Suprapubic skin (tissue), 4 donors: ENCODE results near the gene TAF11L2. TPM values are rescaled to one million over a fixed set of nuclear protein-coding genes. Genes with fewer than 3 reads are reported as not detected.
"Not testable (repeated sequence)": the region's sequence is repeated elsewhere in the genome, so short reads cannot be mapped to it uniquely, and the experiment has no call there.

Source experiments
- DNase-seq, 2 donors: peaks; one replicate each; pipeline ENCODE4 v3.0.0-alpha.2; 2019; ENCODE audit warnings: low spot score in 2 of 2
- H3K27ac ChIP-seq: fragments of 200-600 bp; sonication (generic); one replicate; pipeline ENCODE4 v1.5.1; 2019
- H3K27me3 ChIP-seq: fragments of 200-600 bp; sonication (generic); one replicate; pipeline ENCODE4 v1.5.1; 2019
- H3K36me3 ChIP-seq: fragments of 200-600 bp; sonication (generic); one replicate; pipeline ENCODE4 v1.5.1; 2019
- H3K4me1 ChIP-seq: fragments of 200-600 bp; sonication (generic); one replicate; pipeline ENCODE4 v1.5.1; 2019
- H3K4me3 ChIP-seq: fragments of 200-600 bp; sonication (generic); one replicate; pipeline ENCODE4 v1.5.1; 2019; ENCODE audit warnings: mild to moderate bottlenecking
- H3K9me3 ChIP-seq: fragments of 200-600 bp; sonication (generic); one replicate; pipeline ENCODE4 v1.5.1; 2019
- EP300 ChIP-seq: sonication (generic); formaldehyde crosslinking; IDR thresholded peaks from one replicate; pipeline ENCODE4 v1.6.1; 2017; ENCODE audit warnings: antibody characterized with exemption
- POLR2A ChIP-seq, 2 donors: fragments of 450-650 bp; IDR thresholded peaks; one replicate each; pipeline ENCODE4 v1.6.1; 2017; ENCODE audit warnings: antibody characterized with exemption in 2 of 2, mild to moderate bottlenecking in 2 of 2, moderate library complexity in 2 of 2
- POLR2AphosphoS5 ChIP-seq, 3 donors: sonication (generic); formaldehyde crosslinking; IDR thresholded peaks; one replicate each; pipeline ENCODE4 v1.6.1; 2017; ENCODE audit warnings: antibody characterized with exemption in 3 of 3
- WGBS: methylation state at CpG from one replicate; pipeline ENCODE4 v1.1.5; 2018; 5-methylcytosine and 5-hydroxymethylcytosine counted together
- total RNA-seq, 4 donors: library from RNA; depleted of rRNA; stranded (reverse); fragments of >200 nt; gene quantifications; one replicate each; pipeline ENCODE4 v1.1.0, GENCODE V29; 2016
- TF ChIP-seq, protein P1 (sequence below), 2 donors: fragments of 200-600 bp in 1 of 2; fragments of 450-650 bp in 1 of 2; sonication (generic) in 1 of 2; IDR thresholded peaks; one replicate each; pipeline ENCODE4 v1.5.1; 2016 to 2019; ENCODE audit warnings: antibody characterized with exemption in 2 of 2, mild to moderate bottlenecking in 1 of 2, moderate library complexity in 1 of 2

TAF11L2 gene
- total RNA-seq, 4 donors from 2014 or later: not detected

DNA sequence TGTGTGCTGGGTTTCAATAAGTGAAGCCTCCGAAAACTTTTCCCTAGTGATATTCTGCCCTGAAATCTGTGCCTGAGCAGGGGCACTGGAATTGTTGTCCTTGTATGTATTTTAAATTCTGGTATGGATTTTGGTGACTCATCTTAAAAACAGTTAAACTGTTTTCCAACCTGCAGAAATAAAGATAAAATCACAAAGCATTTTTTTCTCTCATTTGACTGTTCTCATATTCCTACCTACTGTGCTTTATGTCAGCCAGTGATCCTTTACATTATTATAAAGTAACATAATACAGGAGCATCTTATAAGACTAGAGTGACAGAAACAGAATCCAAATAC is 10.9 kb upstream of the TAF11L2 start:
- TF ChIP-seq POLR2A (IDR thresholded peaks at IDR 0.05) (no peak), POLR2AphosphoS5 (IDR thresholded peaks at IDR 0.05) (no peak), EP300 (no peak)
- TF ChIP-seq, protein P1, sequence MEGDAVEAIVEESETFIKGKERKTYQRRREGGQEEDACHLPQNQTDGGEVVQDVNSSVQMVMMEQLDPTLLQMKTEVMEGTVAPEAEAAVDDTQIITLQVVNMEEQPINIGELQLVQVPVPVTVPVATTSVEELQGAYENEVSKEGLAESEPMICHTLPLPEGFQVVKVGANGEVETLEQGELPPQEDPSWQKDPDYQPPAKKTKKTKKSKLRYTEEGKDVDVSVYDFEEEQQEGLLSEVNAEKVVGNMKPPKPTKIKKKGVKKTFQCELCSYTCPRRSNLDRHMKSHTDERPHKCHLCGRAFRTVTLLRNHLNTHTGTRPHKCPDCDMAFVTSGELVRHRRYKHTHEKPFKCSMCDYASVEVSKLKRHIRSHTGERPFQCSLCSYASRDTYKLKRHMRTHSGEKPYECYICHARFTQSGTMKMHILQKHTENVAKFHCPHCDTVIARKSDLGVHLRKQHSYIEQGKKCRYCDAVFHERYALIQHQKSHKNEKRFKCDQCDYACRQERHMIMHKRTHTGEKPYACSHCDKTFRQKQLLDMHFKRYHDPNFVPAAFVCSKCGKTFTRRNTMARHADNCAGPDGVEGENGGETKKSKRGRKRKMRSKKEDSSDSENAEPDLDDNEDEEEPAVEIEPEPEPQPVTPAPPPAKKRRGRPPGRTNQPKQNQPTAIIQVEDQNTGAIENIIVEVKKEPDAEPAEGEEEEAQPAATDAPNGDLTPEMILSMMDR (IDR thresholded peaks at IDR 0.05): no peak
- Histone ChIP-seq H3K27ac (no peak overlapping the region), H3K4me1 (no peaks in the 10 kb centered on the region), H3K36me3 (no peaks in the 10 kb centered on the region), H3K27me3 (no peaks in the 10 kb centered on the region), H3K9me3 (no peaks in the 10 kb centered on the region), H3K4me3 (no peak overlapping the region)
- no peak for DNase-seq
- WGBS: 95% methylated on average over 1 of the region's 1 CpG

DNA sequence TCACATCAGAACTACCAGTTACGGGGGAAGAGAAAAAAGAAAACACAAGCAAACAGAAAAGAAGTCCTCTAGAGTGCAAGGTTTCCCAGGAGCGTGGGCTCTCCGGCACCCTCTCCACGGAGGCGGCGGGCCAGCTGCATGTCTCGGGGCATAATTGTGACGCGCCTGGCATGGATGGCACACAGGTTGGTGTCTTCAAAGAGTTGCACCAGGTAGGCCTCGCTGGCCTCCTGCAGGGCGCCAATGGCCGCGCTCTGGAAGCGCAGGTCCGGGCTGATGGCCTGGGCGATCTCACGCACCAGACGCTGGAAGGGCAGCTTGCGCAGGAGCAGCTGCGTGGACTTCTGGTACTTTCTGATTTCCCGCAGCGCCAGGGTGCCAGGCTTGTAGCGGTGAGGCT is 6.8 kb upstream of the TAF11L2 start:
- not testable (repeated sequence) for H3K36me3 ChIP-seq, H3K9me3 ChIP-seq, H3K27ac ChIP-seq, DNase-seq, H3K27me3 ChIP-seq, H3K4me3 ChIP-seq, H3K4me1 ChIP-seq
- 95% methylated on average over 13 of the region's 23 CpGs for WGBS

DNA sequence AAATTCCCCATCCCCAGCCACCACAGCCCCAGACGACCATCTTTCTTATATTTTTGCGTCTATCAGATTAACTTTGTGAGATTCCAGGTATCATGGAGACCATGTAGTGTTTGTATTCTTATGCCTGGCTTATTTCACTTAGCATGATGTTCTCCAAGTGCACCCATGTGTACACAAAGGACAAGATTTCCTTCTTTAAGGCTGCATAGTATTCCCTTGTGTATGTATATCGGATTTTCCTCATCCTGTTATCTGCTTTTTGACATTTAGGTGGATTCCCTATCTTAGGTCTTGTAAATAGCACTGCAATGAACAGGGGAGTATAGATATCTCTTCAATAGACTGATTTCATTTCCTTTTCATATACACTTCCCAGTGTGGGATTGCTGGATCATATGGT is 5.3 kb upstream of the TAF11L2 start:
- Histone ChIP-seq H3K27me3 (no peaks in the 10 kb centered on the region), H3K9me3 (no peaks in the 10 kb centered on the region), H3K4me1 (no peaks in the 10 kb centered on the region), H3K36me3 (no peaks in the 10 kb centered on the region), H3K27ac (no peak overlapping the region), H3K4me3 (no peak overlapping the region)
- no peak for DNase-seq
- TF ChIP-seq EP300: no peak
- TF ChIP-seq, protein P1 (IDR thresholded peaks at IDR 0.05): no peak
- 90% methylated on average over 3 of the region's 3 CpGs for WGBS

DNA sequence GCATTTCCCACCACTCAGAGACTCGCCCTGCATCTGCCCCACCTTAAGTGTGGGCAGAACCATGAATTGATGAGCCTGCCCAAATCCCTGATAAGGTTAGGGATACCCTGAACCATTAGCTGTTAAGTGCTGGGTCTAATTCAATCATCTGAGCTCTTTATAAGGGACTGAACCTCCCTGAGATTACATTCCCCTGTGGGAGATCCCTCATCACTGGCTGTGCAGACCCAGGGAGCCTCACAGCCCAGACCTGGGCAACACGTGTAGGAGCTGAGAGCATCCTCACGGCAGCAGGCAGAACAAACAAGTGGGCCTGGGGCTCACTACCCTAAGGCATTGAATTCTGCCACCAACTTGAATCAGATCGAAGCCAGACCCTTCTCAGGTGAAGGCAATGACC is 585 bp upstream of the TAF11L2 start:
- no peaks in the 10 kb centered on the region for H3K9me3 ChIP-seq
- H3K27me3 ChIP-seq: no peaks in the 10 kb centered on the region
- no peak overlapping the region for H3K4me3 ChIP-seq
- 88% methylated on average over 4 of the region's 4 CpGs for WGBS
- TF ChIP-seq POLR2AphosphoS5 (IDR thresholded peaks at IDR 0.05) (no peak), EP300 (no peak), POLR2A (IDR thresholded peaks at IDR 0.05) (no peak)
- TF ChIP-seq, protein P1 (IDR thresholded peaks at IDR 0.05): no peak
- H3K27ac ChIP-seq: no peak overlapping the region
- no peak for DNase-seq
- H3K36me3 ChIP-seq: no peaks in the 10 kb centered on the region
- no peaks in the 10 kb centered on the region for H3K4me1 ChIP-seq

DNA sequence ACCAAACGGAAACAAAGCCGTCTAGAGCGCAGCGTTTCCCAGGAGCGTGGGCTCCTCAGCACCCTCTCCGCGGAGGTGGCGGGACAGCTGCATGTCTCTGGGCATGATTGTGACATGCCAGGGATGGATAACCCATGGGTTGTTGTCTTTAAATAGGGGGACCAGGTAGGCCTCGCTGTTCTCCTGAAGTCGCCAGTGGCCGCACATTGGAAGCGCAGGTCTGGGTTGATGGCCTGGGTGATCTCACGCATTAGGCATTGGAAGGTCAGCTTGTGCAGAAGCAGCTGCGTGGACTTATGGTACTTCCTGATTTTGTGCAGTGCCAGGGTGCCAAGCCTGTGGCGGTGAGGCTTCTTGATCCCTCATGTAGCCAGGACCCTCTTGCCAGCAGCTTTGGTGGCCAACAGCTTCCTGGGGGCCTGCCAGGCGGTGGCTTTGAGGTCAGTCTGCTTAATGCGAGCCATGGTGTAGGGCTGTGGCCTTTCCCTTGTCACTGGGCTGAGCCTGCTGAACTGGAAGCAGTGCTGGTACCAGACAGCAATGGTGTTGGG is 13.8 kb downstream of the TAF11L2 start:
- Histone ChIP-seq H3K9me3 (no peaks in the 10 kb centered on the region), H3K27me3 (no peaks in the 10 kb centered on the region), H3K27ac (no peak overlapping the region), H3K4me1 (no peaks in the 10 kb centered on the region), H3K4me3 (no peak overlapping the region), H3K36me3 (no peaks in the 10 kb centered on the region)
- no peak for DNase-seq
- TF ChIP-seq POLR2AphosphoS5 (IDR thresholded peaks at IDR 0.05): no peak
- no peak for TF ChIP-seq EP300
- no peak for TF ChIP-seq POLR2A (IDR thresholded peaks at IDR 0.05)
- TF ChIP-seq, protein P1 (IDR thresholded peaks at IDR 0.05): no peak
- WGBS: 94% methylated on average over 11 of the region's 17 CpGs

DNA sequence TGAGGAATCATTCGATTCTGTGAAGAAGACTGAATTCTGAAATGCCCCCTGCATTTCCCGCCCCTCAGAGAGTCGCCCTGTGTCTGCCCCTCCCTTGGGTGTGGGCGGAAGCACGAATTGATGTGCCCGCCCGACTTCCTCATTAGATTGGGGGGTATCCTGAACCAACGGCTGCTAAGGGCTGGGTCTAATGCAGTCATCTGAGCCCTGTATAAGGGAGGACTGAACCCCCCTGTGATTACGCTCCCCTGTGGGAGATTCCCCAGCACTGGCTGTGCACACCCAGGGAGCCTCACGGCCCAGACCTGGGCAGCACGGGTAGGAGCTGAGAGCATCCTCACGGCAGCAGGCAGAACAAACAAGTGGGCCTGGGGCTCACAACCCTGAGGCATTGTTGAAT is 19.5 kb downstream of the TAF11L2 start:
- H3K4me1 ChIP-seq, H3K9me3 ChIP-seq, H3K27me3 ChIP-seq, DNase-seq, H3K27ac ChIP-seq, H3K36me3 ChIP-seq, H3K4me3 ChIP-seq: not testable (repeated sequence)
- WGBS: 85% methylated on average over 9 of the region's 12 CpGs

DNA sequence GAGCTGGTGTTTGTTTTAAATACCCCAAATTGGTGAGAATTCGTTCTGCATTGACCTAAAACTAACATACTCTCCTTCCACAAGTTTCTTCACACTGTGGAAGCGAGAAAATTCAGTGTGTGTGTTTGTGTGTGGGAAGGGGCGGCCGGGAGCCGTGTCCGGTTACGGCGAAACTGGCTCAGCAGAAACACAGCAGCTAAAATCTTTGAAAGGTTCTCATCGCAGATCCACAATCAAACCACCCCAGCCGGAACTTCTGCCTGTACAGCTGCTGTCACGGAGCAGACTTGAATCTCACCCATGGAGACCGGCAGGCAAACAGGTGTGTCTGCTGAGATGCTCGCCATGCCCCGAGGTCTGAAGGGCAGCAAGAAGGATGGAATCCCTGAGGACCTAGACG is 20.0 kb downstream of the TAF11L2 start, which contains the start of gene TAF11L3:
TSS of gene TAF11L3 (plus strand) at position 301 of the 400 bp plus-strand sequence.
- not testable (repeated sequence) for DNase-seq, H3K27ac ChIP-seq, H3K9me3 ChIP-seq, H3K4me1 ChIP-seq, H3K36me3 ChIP-seq, H3K4me3 ChIP-seq, H3K27me3 ChIP-seq
- no CpG with 5 or more reads among the region's 15 CpGs for WGBS

DNA sequence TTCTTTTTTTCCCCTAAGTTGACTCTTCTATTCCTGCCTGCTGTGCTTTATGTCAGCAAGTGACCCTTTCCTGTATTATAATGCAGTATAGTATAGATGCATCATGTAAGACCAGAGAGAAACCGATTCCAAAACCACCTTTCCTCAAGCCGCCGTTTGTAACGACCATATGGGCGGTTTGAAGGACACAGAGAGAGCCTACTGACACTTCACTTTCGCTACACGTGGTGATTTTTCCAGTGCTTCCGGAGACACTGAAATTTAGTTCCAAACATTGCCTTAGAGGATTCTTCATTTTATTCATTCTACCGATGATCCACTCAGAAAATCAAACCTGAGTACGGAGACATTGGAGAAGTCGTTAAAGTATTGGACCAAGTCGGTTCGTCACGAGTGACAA is 21.5 kb downstream of the TAF11L2 start:
- 96% methylated on average over 9 of the region's 14 CpGs for WGBS
- not testable (repeated sequence) for DNase-seq, H3K27me3 ChIP-seq, H3K4me1 ChIP-seq, H3K27ac ChIP-seq, H3K4me3 ChIP-seq, H3K9me3 ChIP-seq, H3K36me3 ChIP-seq

DNA sequence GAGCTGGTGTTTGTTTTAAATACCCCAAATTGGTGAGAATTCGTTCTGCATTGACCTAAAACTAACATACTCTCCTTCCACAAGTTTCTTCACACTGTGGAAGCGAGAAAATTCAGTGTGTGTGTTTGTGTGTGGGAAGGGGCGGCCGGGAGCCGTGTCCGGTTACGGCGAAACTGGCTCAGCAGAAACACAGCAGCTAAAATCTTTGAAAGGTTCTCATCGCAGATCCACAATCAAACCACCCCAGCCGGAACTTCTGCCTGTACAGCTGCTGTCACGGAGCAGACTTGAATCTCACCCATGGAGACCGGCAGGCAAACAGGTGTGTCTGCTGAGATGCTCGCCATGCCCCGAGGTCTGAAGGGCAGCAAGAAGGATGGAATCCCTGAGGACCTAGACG is 23.5 kb downstream of the TAF11L2 start, which contains the start of gene TAF11L4:
TSS of gene TAF11L4 (plus strand) at position 301 of the 400 bp plus-strand sequence.
- not testable (repeated sequence) for H3K27me3 ChIP-seq, H3K36me3 ChIP-seq, H3K4me1 ChIP-seq, H3K9me3 ChIP-seq, H3K4me3 ChIP-seq, H3K27ac ChIP-seq, DNase-seq
- WGBS: no CpG with 5 or more reads among the region's 15 CpGs

DNA sequence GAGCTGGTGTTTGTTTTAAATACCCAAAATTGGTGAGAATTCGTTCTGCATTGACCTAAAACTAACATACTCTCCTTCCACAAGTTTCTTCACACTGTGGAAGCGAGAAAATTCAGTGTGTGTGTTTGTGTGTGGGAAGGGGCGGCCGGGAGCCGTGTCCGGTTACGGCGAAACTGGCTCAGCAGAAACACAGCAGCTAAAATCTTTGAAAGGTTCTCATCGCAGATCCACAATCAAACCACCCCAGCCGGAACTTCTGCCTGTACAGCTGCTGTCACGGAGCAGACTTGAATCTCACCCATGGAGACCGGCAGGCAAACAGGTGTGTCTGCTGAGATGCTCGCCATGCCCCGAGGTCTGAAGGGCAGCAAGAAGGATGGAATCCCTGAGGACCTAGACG is 26.9 kb downstream of the TAF11L2 start, which contains the start of gene TAF11L5:
TSS of gene TAF11L5 (plus strand) at position 301 of the 400 bp plus-strand sequence.
- no CpG with 5 or more reads among the region's 15 CpGs for WGBS
- H3K36me3 ChIP-seq, DNase-seq, H3K27ac ChIP-seq, H3K4me3 ChIP-seq, H3K9me3 ChIP-seq, H3K4me1 ChIP-seq, H3K27me3 ChIP-seq: not testable (repeated sequence)
